HepG2 (cell line): ENCODE results near the gene HPS1. TPM values are rescaled to one million over a fixed set of nuclear protein-coding genes. Genes with fewer than 3 reads are reported as not detected.

Experiments used
- ATAC-seq: fragments of 200-7000 bp; cut with Tn5 transposase; 3 replicates; pipeline ENCODE4 v1.9.1; 2020; ENCODE audit warnings: mild to moderate bottlenecking, moderate library complexity
- BruUV-seq: library from RNA; stranded (reverse); fragments of 400-500 nt; replicated peaks from 2 replicates; lab custom pipeline; 2021; lab: Mats Ljungman, UMichigan
- CTCF ChIA-PET: fragments of 300-600 bp; formaldehyde crosslinking; extraction: SDS; loops from one replicate; lab custom pipeline; 2021; ENCODE audit warnings: low total read pairs, inconsistent platforms, low intra/inter-chr PET ratio; lab: Yijun Ruan, JAX
- POLR2A ChIA-PET: fragments of 350-600 bp; sonication (Branson Sonifier 250); formaldehyde crosslinking; loops from one replicate; lab custom pipeline; 2020; ENCODE audit warnings: antibody characterized with exemption, inconsistent platforms; lab: Yijun Ruan, JAX
- DNase-seq: peaks from one replicate; pipeline ENCODE4 v3.0.0-alpha.2; 2015; ENCODE audit warnings: low spot score
- FAIRE-seq: peaks from 3 replicates; lab custom pipeline; 2011; peaks lifted over from hg19 to GRCh38; lab: Jason Lieb, UNC
- H2AFZ ChIP-seq: one replicate; pipeline ENCODE4 v1.6.1; 2011; ENCODE audit warnings: low read length, inconsistent platforms
- H3K27ac ChIP-seq: fragments of 300-600 bp; 3 replicates; pipeline ENCODE4 v1.8.0; 2011; ENCODE audit warnings: mixed run types, mild to moderate bottlenecking, mixed read lengths, low read length, inconsistent platforms; ENCODE audit not compliant: insufficient read depth; ENCODE audit errors: extremely low read length
- H3K27me3 ChIP-seq, 2 experiments: fragments of 200-600 bp in 1 of 2; 2 replicates in 1 of 2; 3 replicates in 1 of 2; pipeline versions ENCODE4 v1.6.0 to v1.8.0; 2011; ENCODE audit warnings: low read length in 2 of 2, mild to moderate bottlenecking in 2 of 2, moderate library complexity in 2 of 2, inconsistent platforms in 1 of 2; ENCODE audit not compliant: insufficient read depth in 2 of 2, control insufficient read depth in 1 of 2
- H3K36me3 ChIP-seq, 2 experiments: fragments of 200-600 bp in 1 of 2; replicated peaks in 1 of 2; 2 replicates in 1 of 2; 3 replicates in 1 of 2; pipeline versions ENCODE4 v1.5.1 to v1.8.0; 2011; ENCODE audit warnings: low read length in 2 of 2, inconsistent platforms in 1 of 2; ENCODE audit not compliant: insufficient read depth in 2 of 2, control insufficient read depth in 1 of 2
- H3K4me1 ChIP-seq: 2 replicates; pipeline ENCODE4 v1.5.1; 2012; ENCODE audit warnings: low read length, inconsistent platforms; ENCODE audit not compliant: insufficient read depth
- H3K4me2 ChIP-seq: 2 replicates; pipeline ENCODE4 v1.6.0; 2011; ENCODE audit warnings: low read depth, low read length, inconsistent platforms
- H3K4me3 ChIP-seq, 3 experiments: fragments of 200-600 bp in 1 of 3; sonication (generic), shearing (Covaris generic) in 1 of 3; replicated peaks in 1 of 3; 2 replicates each; pipeline ENCODE4 v1.5.1; 2011 to 2016; ENCODE audit warnings: low read length in 3 of 3, inconsistent platforms in 2 of 3, low read depth in 2 of 3, mild to moderate bottlenecking in 2 of 3, control low read depth in 1 of 3, mixed read lengths in 1 of 3; ENCODE audit not compliant: insufficient read depth in 1 of 3
- H3K79me2 ChIP-seq: one replicate; pipeline ENCODE4 v1.6.1; 2011; ENCODE audit warnings: low read length, inconsistent platforms; ENCODE audit not compliant: insufficient read depth
- H3K9ac ChIP-seq: 2 replicates; pipeline ENCODE4 v1.6.0; 2011; ENCODE audit warnings: mild to moderate bottlenecking, low read depth, low read length, inconsistent platforms; ENCODE audit not compliant: insufficient read depth
- H3K9me3 ChIP-seq: 2 replicates; pipeline ENCODE4 v1.5.1; 2012; ENCODE audit warnings: mild to moderate bottlenecking, low read length
- H4K20me1 ChIP-seq: 2 replicates; pipeline ENCODE4 v1.6.0; 2011; ENCODE audit warnings: inconsistent platforms, mild to moderate bottlenecking, low read length, moderate library complexity; ENCODE audit not compliant: insufficient read depth
- TEF ChIP-seq: sonication (generic); formaldehyde crosslinking; IDR thresholded peaks from 2 replicates; pipeline ENCODE4 v1.5.0; 2020; ENCODE audit warnings: missing genetic modification reagents
- ZBTB21 ChIP-seq: sonication (generic); formaldehyde crosslinking; IDR thresholded peaks from 2 replicates; pipeline ENCODE4 v1.4.0; 2020; ENCODE audit warnings: missing genetic modification reagents
- ZFYVE20 ChIP-seq: sonication (generic); formaldehyde crosslinking; IDR thresholded peaks from 2 replicates; pipeline ENCODE4 v1.8.0; 2023; ENCODE audit warnings: low read depth, mild to moderate bottlenecking, moderate library complexity, missing genetic modification reagents, borderline replicate concordance
- ZNF567 ChIP-seq: sonication (generic); formaldehyde crosslinking; IDR thresholded peaks from 2 replicates; pipeline ENCODE4 v1.8.1; 2023; ENCODE audit warnings: mild to moderate bottlenecking, missing genetic modification reagents, borderline replicate concordance
- ZNF724P ChIP-seq: sonication (generic); formaldehyde crosslinking; IDR thresholded peaks from 2 replicates; pipeline ENCODE4 v1.8.0; 2022; ENCODE audit warnings: missing genetic modification reagents, borderline replicate concordance
- WGBS: methylation state at CpG from one replicate; pipeline ENCODE4 v1.1.6; 2017; ENCODE audit warnings: low lambda C conversion rate; 5-methylcytosine and 5-hydroxymethylcytosine counted together
- in situ Hi-C: cut with HindIII; loops from 2 replicates; pipeline ENCODE4 v1.10.0; 2017; ENCODE audit warnings: low pct_unique_long_range_greater_than_20kb; ENCODE audit not compliant: extremely low pct_ligation_motif_present
- intact Hi-C: fragments of 100-400 bp; cut with micrococcal nuclease; formaldehyde crosslinking; loops from one replicate; pipeline ENCODE4 v1.10.0; 2022; ENCODE audit not compliant: unreplicated experiment
- polyA plus RNA-seq, 8 experiments: library from polyadenylated mRNA; depleted of rRNA in 3 of 8; stranded (reverse) in 7 of 8; unstranded in 1 of 8; fragments of >200 nt; fragmentation: Illumina TruSeq in 4 of 8; extraction: Trizol in 4 of 8; gene quantifications; 2 replicates each; pipeline versions ENCODE4 v1.2.1 to v1.2.3, GENCODE V29; 2011 to 2016; ENCODE audit warnings: low read depth in 4 of 8, missing spikeins in 1 of 8, mixed read lengths in 1 of 8; ENCODE audit not compliant: insufficient read depth in 1 of 8
- total RNA-seq, 5 experiments: library from RNA; depleted of rRNA; stranded (reverse); fragments of >200 nt; fragmentation: Illumina TruSeq; extraction: Trizol; gene quantifications; 2 replicates each; pipeline ENCODE4 v1.2.3, GENCODE V29; 2016; ENCODE audit warnings: low read depth in 1 of 5
- TF ChIP-seq, protein P1 (sequence below): sonication (generic); formaldehyde crosslinking; IDR thresholded peaks from 2 replicates; pipeline ENCODE4 v1.4.0; 2020; ENCODE audit warnings: missing genetic modification reagents, mild to moderate bottlenecking, borderline replicate concordance

The HPS1 gene
- total and polyA plus RNA-seq, 2 of the 13 experiments (the other 11 are each of a cell fraction or from before 2014, with no cell fraction given), result 24.6 to 25.8 TPM

- FAIRE-seq (no peak), ATAC-seq (no peak), DNase-seq (no peak)
- no peak overlapping the region for H3K4me3 ChIP-seq
- in situ Hi-C loops, result no loop called here
- no peaks in the 10 kb centered on the region for H3K27me3 ChIP-seq
- H4K20me1 ChIP-seq, result no peaks in the 10 kb centered on the region
- no peak overlapping the region for H3K9ac ChIP-seq
- 93% methylated on average over 17 of the region's 21 CpGs for WGBS
- no peaks in the 10 kb centered on the region for H3K79me2 ChIP-seq
- no peak for TF ChIP-seq TEF (CRISPR knock-in tag)
- no peak for TF ChIP-seq ZNF567 (CRISPR knock-in tag)
- no peak for TF ChIP-seq ZFYVE20 (CRISPR knock-in tag)
- TF ChIP-seq, protein P1, sequence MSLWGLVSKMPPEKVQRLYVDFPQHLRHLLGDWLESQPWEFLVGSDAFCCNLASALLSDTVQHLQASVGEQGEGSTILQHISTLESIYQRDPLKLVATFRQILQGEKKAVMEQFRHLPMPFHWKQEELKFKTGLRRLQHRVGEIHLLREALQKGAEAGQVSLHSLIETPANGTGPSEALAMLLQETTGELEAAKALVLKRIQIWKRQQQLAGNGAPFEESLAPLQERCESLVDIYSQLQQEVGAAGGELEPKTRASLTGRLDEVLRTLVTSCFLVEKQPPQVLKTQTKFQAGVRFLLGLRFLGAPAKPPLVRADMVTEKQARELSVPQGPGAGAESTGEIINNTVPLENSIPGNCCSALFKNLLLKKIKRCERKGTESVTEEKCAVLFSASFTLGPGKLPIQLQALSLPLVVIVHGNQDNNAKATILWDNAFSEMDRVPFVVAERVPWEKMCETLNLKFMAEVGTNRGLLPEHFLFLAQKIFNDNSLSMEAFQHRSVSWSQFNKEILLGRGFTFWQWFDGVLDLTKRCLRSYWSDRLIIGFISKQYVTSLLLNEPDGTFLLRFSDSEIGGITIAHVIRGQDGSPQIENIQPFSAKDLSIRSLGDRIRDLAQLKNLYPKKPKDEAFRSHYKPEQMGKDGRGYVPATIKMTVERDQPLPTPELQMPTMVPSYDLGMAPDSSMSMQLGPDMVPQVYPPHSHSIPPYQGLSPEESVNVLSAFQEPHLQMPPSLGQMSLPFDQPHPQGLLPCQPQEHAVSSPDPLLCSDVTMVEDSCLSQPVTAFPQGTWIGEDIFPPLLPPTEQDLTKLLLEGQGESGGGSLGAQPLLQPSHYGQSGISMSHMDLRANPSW (CRISPR knock-in tag), result no peak
- no peak for TF ChIP-seq ZNF724P (CRISPR knock-in tag)
- no peak for TF ChIP-seq ZBTB21 (CRISPR knock-in tag)
- H3K36me3 ChIP-seq, result peaks cover 3 to 8% of the 10 kb centered on the region in 2 experiments; a peak in 3 of 5 replicates
- no peaks in the 10 kb centered on the region for H3K9me3 ChIP-seq
- CTCF ChIA-PET, result no interaction called here
- BruUV-seq, result no TSS peak
- H3K27ac ChIP-seq, result no peak overlapping the region
- intact Hi-C loops, result no loop called here
- no peak overlapping the region for H3K4me2 ChIP-seq
- H2AFZ ChIP-seq, result no peak overlapping the region
- POLR2A ChIA-PET, result no interaction called here
- peaks cover 18% of the 10 kb centered on the region for H3K4me1 ChIP-seq
These were observed 28.6 kb downstream of the HPS1 start for GRCh38 chr10:98417973-98418664.
